ENCODE results near the gene KIFC3. TPM values are rescaled to one million over a fixed set of nuclear protein-coding genes. Genes with fewer than 3 reads are reported as not detected.
A peak's percentile ranks its signal among the peaks of the same experiment; 100 is the strongest.
"Not testable (repeated sequence)": the region's sequence is repeated elsewhere in the genome, so short reads cannot be mapped to it uniquely, and the experiment has no call there.

Gene KIFC3
- total and polyA plus RNA-seq, 8 donors = 41.4 to 96.8 (median 60.0) TPM

DNA sequence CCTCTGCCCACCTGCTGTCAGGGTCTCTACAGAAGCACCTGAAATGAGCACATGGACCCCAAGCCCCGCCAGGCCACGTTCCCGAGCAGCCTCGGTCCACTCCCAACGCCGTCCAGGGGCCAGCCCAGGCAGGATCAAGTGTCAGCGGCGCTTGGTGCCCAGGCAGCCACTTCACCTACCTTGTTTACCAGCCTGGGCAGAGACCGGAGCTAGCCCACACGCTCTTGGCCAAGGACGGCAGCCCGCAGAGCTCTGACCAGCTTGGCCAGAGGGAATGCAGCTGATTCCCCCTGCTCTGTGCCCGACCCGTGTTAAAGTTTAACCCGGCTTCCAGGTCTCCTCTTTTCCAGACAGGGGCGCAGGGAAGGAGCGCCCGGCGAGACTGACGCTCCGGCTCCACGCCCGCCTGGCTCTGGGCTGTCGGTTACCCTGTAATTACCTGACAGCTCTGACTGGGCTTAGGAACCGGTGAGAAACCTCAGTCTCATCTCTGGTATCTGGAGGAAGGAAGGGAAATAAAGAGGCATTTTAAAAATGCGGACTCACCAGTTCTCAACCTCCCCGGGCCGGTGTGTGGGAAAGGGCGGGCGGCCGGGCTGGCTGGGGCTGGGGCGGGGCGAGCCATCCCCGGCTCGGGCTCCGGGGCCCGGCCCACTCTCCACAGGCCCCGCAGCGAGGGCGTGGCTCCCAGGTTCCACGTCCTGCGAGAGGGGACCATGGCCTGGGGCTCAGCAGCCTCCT, 4.6 kb downstream of the KIFC3 start:
- Histone ChIP-seq H3K27ac (peak overlapping the region; percentile 45 to 83), H3K27me3 (peaks cover 0 to 21% of the 10 kb centered on the region in 2 donors), H3K9me3 (no peaks in the 10 kb centered on the region), H3K4me1 (peaks cover 38 to 56% of the 10 kb centered on the region in 2 donors), H3K36me3 (peaks cover 0 to 49% of the 10 kb centered on the region in 2 donors), H3K4me3 (peak overlapping the region; percentile 25 to 69)
- DNase-seq = peak in 3 of 4 donors; percentile 46 to 91 (median 73)
- intact Hi-C loops (cut with DNase I) = no loop called here
- TF ChIP-seq, protein P1, sequence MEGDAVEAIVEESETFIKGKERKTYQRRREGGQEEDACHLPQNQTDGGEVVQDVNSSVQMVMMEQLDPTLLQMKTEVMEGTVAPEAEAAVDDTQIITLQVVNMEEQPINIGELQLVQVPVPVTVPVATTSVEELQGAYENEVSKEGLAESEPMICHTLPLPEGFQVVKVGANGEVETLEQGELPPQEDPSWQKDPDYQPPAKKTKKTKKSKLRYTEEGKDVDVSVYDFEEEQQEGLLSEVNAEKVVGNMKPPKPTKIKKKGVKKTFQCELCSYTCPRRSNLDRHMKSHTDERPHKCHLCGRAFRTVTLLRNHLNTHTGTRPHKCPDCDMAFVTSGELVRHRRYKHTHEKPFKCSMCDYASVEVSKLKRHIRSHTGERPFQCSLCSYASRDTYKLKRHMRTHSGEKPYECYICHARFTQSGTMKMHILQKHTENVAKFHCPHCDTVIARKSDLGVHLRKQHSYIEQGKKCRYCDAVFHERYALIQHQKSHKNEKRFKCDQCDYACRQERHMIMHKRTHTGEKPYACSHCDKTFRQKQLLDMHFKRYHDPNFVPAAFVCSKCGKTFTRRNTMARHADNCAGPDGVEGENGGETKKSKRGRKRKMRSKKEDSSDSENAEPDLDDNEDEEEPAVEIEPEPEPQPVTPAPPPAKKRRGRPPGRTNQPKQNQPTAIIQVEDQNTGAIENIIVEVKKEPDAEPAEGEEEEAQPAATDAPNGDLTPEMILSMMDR (IDR thresholded peaks at IDR 0.05) = no peak
- ATAC-seq = peak; percentile 76

DNA sequence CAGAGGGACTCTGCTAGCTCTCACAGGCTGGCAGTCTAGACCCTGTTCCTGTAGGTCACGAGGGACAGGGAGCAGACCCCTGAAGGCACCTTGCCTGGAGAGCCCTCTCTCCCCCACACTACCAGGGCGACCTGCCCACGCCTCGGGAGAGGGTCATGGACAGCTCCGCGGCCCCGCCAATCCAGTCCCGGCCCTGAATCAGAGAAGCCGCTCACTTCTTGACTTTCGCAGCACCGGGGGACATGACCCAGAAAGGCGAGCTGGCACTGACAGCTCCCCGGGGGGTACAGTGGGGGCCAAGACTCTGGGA, 5.1 kb downstream of the KIFC3 start:
- DNase-seq (no peak), ATAC-seq (no peak)
- H3K27ac ChIP-seq = peak overlapping the region; percentile 45 to 83
- peaks cover 36 to 53% of the 10 kb centered on the region in 2 donors for H3K4me1 ChIP-seq
- TF ChIP-seq, protein P1 (IDR thresholded peaks at IDR 0.05) = no peak
- H3K9me3 ChIP-seq = no peaks in the 10 kb centered on the region
- intact Hi-C loops (cut with DNase I) = no loop called here
- peak overlapping the region; percentile 25 to 69 for H3K4me3 ChIP-seq
- peaks cover 0 to 16% of the 10 kb centered on the region in 2 donors for H3K27me3 ChIP-seq
- H3K36me3 ChIP-seq = peaks cover 0 to 54% of the 10 kb centered on the region in 2 donors

DNA sequence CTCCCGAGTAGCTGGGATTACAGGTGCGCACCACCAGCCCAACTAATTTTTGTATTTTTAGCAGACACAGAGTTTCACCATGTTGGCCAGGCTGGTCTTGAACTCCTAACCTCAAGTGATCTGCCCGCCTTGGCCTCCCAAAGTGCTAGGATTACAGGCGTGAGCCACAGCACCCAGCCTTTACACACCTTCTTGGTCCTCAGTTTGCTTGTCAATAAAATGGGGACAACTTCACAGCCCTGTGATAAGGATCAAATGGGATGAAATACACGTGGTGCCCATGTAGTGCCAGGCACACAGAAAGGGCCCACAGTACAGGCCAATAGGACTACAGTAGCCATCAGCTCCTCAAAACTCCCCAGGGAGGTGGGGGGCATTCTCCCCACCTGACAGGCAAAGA, 6.3 kb downstream of the KIFC3 start:
- H3K27ac ChIP-seq; H3K27me3 ChIP-seq; ATAC-seq; H3K4me3 ChIP-seq; intact Hi-C loops (cut with DNase I); H3K9me3 ChIP-seq: not testable (repeated sequence)
- peaks cover 27 to 45% of the 10 kb centered on the region in 2 donors for H3K4me1 ChIP-seq
- peak in 1 of 4 donors; percentile 2 for DNase-seq
- peaks cover 0 to 63% of the 10 kb centered on the region in 2 donors for H3K36me3 ChIP-seq

DNA sequence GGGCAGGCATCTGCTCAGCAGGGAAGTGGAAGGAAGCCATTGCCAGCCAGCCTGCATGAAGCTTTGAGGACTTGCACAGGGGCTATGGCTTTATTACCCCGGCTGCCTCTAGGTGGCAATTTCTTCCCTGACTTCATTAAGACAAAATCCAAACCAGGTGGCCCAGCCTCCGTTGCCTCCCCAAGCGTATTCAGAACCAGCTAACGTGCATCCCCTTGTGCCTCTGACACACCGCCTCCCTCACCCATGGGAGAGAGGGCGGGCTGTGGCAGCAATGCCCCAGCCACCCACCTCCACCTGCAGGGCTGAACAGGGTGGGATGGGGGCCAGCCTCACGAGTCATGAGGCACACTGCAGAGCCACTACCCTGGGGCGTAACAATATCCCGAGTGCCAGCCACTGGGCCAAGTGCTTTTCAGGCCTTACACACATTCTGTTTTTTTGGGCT, 6.8 kb downstream of the KIFC3 start:
- DNase-seq = peak in 2 of 4 donors; percentile 43 to 69
- ATAC-seq = peak; percentile 11
- intact Hi-C loops (cut with DNase I) = no loop called here
- H3K27ac ChIP-seq = no peak overlapping the region
- H3K4me3 ChIP-seq = no peak overlapping the region
- H3K36me3 ChIP-seq = peaks cover 0 to 69% of the 10 kb centered on the region in 2 donors
- no peaks in the 10 kb centered on the region for H3K9me3 ChIP-seq
- TF ChIP-seq, protein P1 (IDR thresholded peaks at IDR 0.05) = peak; percentile 28 to 29
- H3K4me1 ChIP-seq = peaks cover 21 to 39% of the 10 kb centered on the region in 2 donors
- no peaks in the 10 kb centered on the region for H3K27me3 ChIP-seq

DNA sequence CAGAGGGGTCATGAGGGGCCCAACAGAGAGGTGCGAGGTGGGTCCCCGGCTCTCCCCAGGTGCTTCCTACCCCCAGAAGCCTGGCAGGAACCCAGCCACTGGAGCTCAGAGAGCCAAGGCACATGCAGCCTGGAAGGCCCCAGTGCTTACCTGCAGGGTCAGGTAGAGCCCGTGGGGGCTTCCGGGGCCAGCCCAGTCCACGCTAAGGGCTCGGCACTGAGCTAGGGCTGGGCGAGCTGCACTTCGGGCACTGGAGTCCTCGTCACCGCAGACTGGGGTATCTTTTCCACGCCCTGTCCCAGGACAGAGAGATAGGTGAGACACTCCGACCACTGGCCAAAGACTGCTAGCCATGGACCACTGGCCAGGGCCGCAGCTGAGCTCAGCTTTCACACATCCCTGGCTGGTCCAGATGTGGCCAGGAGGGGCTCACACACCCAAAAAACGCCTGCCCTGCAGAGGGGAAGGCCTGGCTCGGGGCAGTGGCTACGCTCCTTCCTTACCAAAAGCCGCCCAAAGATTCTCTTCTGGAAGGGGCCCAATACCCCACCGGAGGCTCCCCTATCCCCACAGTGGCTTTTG, 7.4 kb downstream of the KIFC3 start:
- Histone ChIP-seq H3K36me3 (peaks cover 0 to 74% of the 10 kb centered on the region in 2 donors), H3K9me3 (no peaks in the 10 kb centered on the region), H3K4me3 (no peak overlapping the region), H3K4me1 (peaks cover 16 to 34% of the 10 kb centered on the region in 2 donors), H3K27me3 (no peaks in the 10 kb centered on the region), H3K27ac (no peak overlapping the region)
- TF ChIP-seq, protein P1 (IDR thresholded peaks at IDR 0.05) = no peak
- ATAC-seq (no peak), DNase-seq (peak in 1 of 4 donors; percentile 66)
- intact Hi-C loops (cut with DNase I) = no loop called here

Measured in left lung (tissue), 10 donors.